Activated T-cell treated with anti-CD3 and anti-CD28 coated beads for 48 hours (primary cell): ENCODE data around the gene ZC3H10.
A peak's percentile ranks its signal among the peaks of the same experiment; 100 is the strongest.
"Not testable (repeated sequence)": the region's sequence is repeated elsewhere in the genome, so short reads cannot be mapped to it uniquely, and the experiment has no call there.

Source experiments
- DNase-seq: peaks from one replicate; pipeline ENCODE4 v3.0.0-alpha.2; 2020; ENCODE audit warnings: low read depth

Gene ZC3H10

DNA sequence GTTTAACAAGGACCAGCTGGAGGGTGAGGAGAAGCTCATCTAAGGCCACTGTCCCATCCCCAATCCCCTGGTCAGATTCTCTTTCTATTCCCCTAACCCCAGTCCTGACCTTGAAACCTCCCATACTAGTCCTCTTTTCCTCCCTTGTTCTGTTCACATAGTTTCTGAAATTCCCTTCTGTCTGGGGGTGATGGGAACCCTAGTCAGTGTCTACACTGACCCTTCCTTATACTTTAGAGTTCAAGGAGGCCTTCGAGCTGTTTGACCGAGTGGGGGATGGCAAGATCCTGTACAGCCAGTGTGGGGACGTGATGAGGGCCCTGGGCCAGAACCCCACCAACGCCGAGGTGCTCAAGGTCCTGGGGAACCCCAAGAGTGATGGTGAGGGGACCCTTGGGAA lies 36.8 kb downstream of the ZC3H10 start:
- DNase-seq: no peak

DNA sequence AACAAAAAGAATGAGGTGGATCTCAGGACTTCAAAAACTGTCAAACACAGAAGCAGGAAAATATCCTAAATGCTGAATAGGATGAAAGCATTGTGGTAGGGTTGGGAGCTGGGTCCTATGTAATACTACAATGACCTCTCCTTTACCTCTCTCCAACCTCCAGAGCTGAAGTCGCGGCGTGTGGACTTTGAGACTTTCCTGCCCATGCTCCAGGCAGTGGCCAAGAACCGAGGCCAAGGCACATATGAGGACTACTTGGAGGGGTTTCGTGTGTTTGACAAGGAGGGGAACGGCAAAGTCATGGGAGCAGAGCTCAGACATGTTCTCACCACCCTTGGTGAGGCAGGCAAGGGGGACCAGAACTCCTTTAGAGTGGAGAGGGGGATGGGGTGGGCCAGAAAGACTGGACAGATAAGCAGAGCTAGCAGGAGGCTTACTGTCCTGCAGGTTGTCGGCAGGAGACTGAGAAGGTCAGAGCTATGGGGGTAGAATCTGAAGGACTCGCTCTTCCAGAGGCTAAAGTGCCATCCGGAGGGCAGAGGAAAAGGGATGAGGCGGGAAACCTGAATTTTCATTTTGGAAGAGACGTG lies 37.3 kb downstream of the ZC3H10 start:
- no peak for DNase-seq

DNA sequence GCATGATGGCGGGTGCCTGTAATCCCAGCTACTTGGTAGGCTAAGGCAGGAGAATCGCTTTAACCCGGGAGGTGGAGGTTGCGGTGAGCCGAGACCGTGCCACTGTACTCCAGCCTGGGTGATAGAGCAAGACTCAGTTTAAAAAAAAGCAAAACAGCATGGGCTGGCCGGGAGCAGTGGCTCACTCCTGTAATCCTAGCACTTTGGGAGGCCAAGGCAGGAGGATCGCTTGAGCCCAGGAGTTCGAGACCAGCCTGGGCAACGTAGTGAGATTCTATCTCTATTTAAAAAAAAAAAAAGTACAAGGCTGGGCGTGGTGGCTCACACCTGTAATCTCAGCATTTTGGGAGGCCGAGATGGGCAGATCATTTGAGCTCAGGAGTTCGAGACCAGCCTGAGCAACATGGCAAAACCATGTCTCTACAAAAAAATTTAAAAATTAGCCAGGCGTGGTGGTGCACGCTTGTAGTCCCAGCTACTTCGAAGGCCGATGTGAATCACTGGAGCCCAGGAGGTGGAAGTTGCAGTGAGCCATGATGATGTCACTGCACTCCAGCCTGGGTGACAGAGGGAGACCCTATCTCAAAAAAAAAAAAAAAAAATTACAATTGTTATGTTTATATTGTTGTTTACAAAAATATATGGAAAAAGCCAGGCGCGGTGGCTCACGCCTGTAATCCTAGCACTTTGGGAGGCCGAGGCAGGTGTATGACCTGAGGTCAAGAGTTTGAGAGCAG lies 38.6 kb downstream of the ZC3H10 start:
- DNase-seq: not testable (repeated sequence)

- DNase-seq: peak; percentile 52
Observed at GRCh38 chr12:56157201-56158028, 39.3 kb downstream of the ZC3H10 start.

DNA sequence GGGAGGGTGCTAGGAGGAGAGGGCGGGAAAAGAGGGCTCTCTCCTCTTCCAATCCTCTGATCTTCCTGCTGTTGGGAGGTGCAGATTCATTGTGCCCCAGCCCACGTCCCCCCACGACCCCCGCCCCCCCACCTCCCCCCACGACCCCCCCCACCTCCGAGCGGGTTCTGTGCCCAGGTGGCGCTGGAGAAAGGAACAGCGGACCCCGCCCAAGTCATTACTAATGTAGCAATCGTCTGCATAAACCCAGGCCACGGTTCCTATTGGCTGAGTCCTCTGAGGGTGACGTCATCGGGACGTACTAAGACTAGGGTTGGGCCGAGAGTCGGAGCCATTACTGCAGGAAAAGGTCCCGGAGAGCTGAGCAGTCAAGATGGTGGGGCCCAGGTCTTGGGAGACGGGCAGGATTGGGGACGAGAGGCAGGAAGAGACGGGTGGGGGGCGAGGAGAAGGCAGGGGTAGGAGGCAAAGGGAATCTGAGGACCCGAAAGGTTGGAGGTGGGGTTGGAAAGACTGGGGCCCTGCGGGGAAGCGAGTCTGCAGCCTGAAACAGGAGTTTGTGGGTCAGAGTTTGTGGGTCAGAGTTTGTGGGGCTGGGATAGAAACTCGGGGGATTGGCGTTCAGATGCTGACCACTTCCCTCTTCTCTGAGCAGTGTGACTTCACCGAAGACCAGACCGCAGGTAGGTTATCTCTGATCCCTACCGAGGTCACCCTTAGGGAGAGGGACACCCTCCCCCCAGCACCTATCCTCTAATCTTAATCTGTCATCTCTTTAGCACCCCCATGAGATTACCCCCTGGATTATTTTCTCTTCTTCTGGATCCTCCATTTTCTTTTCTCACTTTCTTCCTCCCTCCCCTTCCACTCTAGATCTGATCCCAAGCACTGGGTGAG lies 40.2 kb downstream of the ZC3H10 start, which contains the start of gene MYL6:
Gene MYL6 (plus strand): TSS at position 331 of the 897 bp plus-strand sequence. CDS start 43 bp downstream, at position 374.
- peak; percentile 80 for DNase-seq

- no peak for DNase-seq
Observed at GRCh38 chr12:56158926-56159461, 40.9 kb downstream of the ZC3H10 start.

DNA sequence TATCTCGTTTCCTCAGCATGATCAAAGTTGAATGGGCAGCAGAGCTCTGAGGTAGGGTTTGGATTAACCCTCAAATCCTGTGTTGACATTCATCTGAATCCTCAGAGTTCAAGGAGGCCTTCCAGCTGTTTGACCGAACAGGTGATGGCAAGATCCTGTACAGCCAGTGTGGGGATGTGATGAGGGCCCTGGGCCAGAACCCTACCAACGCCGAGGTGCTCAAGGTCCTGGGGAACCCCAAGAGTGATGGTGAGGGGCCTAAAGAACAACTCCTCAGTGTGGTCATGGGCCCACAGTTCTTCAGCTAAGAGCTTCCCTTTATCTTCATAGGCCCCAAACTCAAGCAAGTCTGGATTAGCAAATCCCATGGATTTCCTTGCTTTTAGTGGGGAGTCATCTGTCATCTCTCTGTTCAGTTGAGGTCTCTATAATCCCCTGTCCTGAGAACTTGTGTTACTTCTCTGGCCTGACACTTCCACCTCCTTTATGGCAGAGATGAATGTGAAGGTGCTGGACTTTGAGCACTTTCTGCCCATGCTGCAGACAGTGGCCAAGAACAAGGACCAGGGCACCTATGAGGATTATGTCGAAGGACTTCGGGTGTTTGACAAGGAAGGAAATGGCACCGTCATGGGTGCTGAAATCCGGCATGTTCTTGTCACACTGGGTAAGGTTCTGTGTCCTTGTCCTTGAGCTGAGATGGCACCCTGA lies 41.6 kb downstream of the ZC3H10 start:
- DNase-seq: no peak

DNA sequence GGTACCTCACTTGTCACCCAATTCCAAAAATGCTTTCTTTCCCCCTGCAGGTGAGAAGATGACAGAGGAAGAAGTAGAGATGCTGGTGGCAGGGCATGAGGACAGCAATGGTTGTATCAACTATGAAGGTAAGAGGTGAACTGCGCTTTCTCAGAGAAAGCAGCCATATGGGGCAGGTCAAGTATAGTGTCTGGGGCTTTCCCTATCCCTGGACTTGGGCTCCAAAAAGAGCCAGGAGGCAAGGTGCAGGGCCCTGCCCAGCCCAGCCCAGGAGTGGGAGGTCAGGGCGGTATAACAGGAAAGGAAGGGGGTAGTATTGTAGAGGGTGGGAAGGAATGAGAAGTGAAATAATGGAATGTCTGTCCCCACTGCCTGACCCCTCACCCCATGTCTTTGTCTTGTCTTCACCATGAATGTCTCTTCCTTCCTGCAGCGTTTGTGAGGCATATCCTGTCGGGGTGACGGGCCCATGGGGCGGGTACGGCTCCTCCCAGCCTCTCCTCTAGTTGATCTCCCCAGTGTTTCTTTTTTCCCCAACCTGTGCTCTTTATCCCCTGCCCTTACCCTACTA lies 42.2 kb downstream of the ZC3H10 start:
- peak; percentile 38 for DNase-seq

GRCh38 chr12:56160894-56161689 lies 43.0 kb downstream of the ZC3H10 start:
- no peak for DNase-seq

- DNase-seq: no peak
Observed at GRCh38 chr12:56161690-56162351, 43.8 kb downstream of the ZC3H10 start.

DNA sequence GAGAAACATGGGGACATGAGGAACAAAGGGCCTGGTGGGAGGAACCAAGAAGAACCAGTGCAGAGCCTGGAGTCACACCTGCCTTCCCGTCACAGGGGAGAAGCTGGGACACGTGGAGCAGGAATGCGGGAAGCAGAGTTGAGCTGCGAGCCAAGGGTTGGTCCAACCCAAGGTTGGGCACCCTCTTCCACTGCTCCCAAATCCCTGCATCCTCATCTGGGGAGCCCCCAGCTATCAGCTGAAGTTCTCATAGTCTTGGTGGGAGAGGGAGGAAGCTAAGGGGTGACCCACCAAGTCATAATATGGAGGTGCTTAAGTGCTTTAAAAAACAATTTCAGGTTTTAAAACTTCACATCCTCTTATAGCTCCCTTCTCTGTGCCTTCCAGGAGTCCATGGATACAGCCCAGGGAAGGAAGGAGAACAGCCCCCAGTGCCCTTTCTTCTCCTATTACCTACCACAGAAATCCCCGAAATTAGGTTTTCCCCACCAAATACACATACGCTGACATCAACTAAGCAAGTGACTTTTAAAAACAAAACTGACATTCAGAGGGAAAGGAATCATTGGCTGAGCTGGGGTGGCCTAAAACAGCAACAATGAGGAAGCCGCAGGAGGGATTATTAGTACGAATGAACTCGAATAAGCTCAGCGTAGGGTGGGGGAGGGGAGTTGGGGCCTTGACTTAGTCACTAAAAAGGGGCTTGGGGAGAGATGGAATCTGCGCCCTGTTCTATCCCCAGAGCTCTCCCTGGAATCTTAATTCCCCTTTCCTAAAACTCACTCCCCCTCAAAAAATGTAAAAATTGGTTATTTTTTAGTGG lies 44.6 kb downstream of the ZC3H10 start:
- DNase-seq: no peak

GRCh38 chr12:56163533-56164344 lies 45.7 kb downstream of the ZC3H10 start:
- no peak for DNase-seq

DNA sequence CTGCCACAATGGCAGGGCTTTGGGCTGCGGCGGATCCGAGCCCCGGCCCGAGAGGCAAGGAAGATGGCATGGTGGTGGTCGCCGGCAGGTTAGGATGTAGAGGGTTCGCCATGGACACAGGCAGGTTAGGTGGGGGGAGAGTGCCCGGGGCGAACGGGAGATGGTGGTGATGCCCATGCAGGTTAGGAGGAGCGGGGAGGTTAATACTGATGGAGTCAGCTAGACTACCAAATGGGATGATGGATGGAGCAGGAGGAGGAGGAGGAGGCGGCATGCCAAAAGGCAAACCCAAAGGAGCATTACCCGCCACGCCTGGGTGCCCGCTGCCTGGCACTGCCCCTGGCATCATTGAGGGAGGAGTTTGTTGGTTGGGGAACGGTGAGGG lies 46.3 kb downstream of the ZC3H10 start:
- no peak for DNase-seq

GRCh38 chr12:56165369-56165768 lies 47.3 kb downstream of the ZC3H10 start:
- DNase-seq: no peak

DNA sequence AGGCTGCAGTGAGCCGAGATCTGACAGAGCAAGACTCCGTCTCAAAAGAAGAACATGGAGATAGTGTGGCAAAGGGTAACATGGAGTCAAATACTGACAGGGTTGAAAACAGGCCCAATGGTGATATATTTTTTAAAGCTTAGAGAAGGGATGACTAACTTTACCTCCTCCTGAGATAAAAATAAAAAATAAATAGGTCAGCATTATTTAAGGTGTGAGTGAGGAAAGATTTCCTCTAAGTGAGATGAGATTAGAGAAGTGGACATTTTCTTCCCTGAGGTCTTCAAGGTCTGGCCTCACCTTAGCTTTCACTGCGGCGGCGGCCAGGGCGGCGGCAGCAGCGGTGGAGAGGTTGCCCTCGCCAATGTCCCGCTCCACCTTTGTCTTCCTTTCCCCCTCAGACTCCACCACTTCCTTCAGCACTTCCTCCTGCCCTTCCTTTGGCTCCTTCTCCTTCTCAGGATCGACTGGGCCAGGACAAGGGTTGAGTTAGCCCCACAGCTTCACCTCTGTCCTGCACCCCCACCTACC lies 51.2 kb downstream of the ZC3H10 start:
- DNase-seq: no peak

DNA sequence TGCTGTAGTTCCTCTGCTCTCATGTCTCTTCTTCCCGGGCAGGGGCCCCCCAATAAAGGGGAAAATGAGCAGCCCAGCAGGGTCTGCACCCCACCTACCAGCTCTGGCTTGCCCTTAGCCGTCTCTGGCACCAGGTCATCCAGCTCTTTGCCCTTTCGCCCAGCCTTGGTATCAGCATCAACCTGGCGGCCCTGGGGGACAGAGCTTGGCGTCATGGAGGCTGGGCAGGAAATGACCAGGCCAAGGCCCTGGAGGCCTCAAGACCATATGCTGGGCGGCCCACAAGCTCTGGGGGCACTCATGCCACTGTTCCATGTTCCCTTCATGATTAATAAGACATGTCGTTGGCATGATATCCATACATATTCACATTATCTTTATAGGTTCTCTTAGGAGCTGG lies 54.8 kb downstream of the ZC3H10 start:
- no peak for DNase-seq
